Erythroblast (primary cell): ENCODE data around the gene NISCH.

Source experiments
- GATA1 ChIP-seq: IDR thresholded peaks from 2 replicates; pipeline ENCODE4 v1.6.1; 2011; ENCODE audit warnings: low read depth, mild to moderate bottlenecking, control low read depth, low read length, moderate library complexity
- POLR2A ChIP-seq: IDR thresholded peaks from 2 replicates; pipeline ENCODE4 v1.6.1; 2011; ENCODE audit warnings: mild to moderate bottlenecking, low read length

DNA sequence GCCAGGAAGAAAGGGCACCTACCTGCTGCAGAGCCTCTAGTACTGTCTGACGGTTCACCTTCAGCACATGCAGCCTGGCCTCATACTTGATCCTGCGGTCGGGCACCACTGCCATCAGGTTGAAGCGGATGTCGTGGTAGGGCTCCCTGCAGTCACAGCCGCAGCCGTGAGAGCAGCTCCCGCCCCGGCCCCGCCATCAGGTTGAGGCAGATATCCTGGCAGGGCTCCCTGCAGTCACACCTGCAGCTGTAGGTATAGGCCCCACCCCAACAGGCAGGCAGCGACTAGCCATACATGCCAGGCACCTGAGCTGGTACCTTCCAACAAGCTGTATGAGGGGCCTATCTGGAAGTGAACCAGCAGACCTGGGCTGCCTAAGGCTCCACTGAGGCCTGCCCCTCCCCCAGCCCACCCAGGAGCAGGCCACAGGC is 49.2 kb upstream of the NISCH start:
- TF ChIP-seq POLR2A, result no peak
- no peak for TF ChIP-seq GATA1
